Adipose tissue (tissue), 3 donors: ENCODE data around the gene ZBTB1. TPM values are rescaled to one million over a fixed set of nuclear protein-coding genes. Genes with fewer than 3 reads are reported as not detected.
A peak's percentile ranks its signal among the peaks of the same experiment; 100 is the strongest.

Source experiments
- H3K27ac ChIP-seq: one replicate; pipeline ENCODE4 v1.5.1; 2013; ENCODE audit warnings: low read depth, low read length
- WGBS, 3 donors: extraction: QIAGEN DNeasy Blood & Tissue Kit; methylation state at CpG; one replicate each; pipeline ENCODE4 v1.1.7; 2013; 5-methylcytosine and 5-hydroxymethylcytosine counted together
- polyA plus RNA-seq, 3 donors: library from polyadenylated mRNA; stranded (reverse); fragments of 200-250 nt; gene quantifications; one replicate each; pipeline ENCODE4 v1.2.3, GENCODE V29; 2013
- donor health status: healthy with polysubstance abuse.
- donor health status: Bipolar disorder and iron deficiency.
- donor health status: healthy.

ZBTB1 gene
- 10 to 100 TPM in 2 of 3 donors, 1 to 10 TPM in 1; 7.8 to 21.0 (median 19.3) TPM for polyA plus RNA-seq

GRCh38 chr14:64504310-64504896 lies at the start of gene ZBTB1:
Gene ZBTB1 (plus strand): TSS chr14:64504770. CDS start chr14:64521505, 16,735 bp downstream.
- 0% methylated on average over 57 to 63 of the region's 63 CpGs for WGBS, 3 donors
- peak within 1 kb of the TSS; percentile 97 for H3K27ac ChIP-seq

- no peak overlapping the region for H3K27ac ChIP-seq
- 76 to 79% (median 77%) methylated on average over 4 of the region's 4 CpGs for WGBS, 3 donors
These were observed 45.0 kb upstream of the ZBTB1 start for GRCh38 chr14:64459405-64460136.

- no peak overlapping the region for H3K27ac ChIP-seq
- WGBS, 3 donors = 89 to 97% (median 91%) methylated on average over 3 of the region's 3 CpGs
These were observed 43.3 kb upstream of the ZBTB1 start for GRCh38 chr14:64461221-64461620.

- 88 to 96% (median 92%) methylated on average over 2 of the region's 2 CpGs for WGBS, 3 donors
- H3K27ac ChIP-seq = no peak overlapping the region
These were observed 41.4 kb upstream of the ZBTB1 start for GRCh38 chr14:64463195-64463594.

- 89 to 96% (median 96%) methylated on average over 6 of the region's 6 CpGs for WGBS, 3 donors
- H3K27ac ChIP-seq = no peak overlapping the region
These were observed 40.7 kb upstream of the ZBTB1 start for GRCh38 chr14:64463873-64464272.

- WGBS, 3 donors = 14 to 25% (median 21%) methylated on average over 6 of the region's 6 CpGs
- H3K27ac ChIP-seq = no peak overlapping the region
These were observed 39.9 kb upstream of the ZBTB1 start for GRCh38 chr14:64464651-64465050.

- no peak within 1 kb of the TSS for H3K27ac ChIP-seq
- 0 to 1% (median 0%) methylated on average over 61 to 74 of the region's 74 CpGs for WGBS, 3 donors
These were observed 39.3 kb upstream of the ZBTB1 start, which contains the start of gene AKAP5 for GRCh38 chr14:64465191-64465822. Gene AKAP5 (plus strand): TSS chr14:64465499. CDS start chr14:64468395, 2,896 bp downstream.

DNA sequence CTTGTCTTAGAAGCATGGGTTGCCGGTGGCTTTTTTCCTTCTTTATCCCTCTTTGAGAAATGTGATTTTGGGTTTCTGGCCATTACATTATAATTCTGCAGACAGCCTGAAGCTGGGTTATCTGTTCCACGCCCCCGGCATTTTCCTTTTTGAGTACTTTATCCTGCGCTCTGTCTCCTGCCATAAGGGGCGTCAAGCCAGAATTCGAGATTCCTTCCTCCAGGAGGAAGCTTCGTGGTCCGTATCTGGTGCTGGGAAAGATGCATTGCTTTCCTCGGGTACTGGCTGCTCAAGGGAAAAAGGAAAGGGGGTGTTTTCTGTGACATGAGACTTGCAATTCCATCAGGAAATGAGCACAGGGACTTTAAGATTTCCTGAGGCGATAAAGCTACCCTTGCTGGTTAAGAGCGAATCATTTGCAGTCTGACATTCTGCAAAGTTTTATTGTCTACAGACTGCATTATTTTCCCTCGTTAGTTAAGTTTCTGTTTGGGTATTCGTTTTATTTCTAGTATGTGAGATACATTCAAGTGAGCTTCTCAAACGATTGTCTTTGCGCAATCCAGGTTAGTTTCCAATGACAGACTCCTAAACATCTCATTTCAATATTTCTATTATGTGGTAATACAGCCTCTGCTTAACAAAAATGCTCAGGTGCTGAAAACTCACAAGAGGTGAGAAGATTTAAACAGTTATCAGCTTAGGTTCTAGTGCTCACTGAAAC lies 38.6 kb upstream of the ZBTB1 start:
- 8 to 9% (median 8%) methylated on average over 15 of the region's 15 CpGs for WGBS, 3 donors
- no peak overlapping the region for H3K27ac ChIP-seq

GRCh38 chr14:64467101-64467500 lies 37.5 kb upstream of the ZBTB1 start:
- H3K27ac ChIP-seq = no peak overlapping the region
- WGBS, 3 donors = 63 to 86% (median 64%) methylated on average over 3 of the region's 3 CpGs

- no peak overlapping the region for H3K27ac ChIP-seq
These were observed 37.0 kb upstream of the ZBTB1 start for GRCh38 chr14:64467566-64467965.

- 72 to 88% (median 74%) methylated on average over 3 of the region's 3 CpGs for WGBS, 3 donors
- no peak overlapping the region for H3K27ac ChIP-seq
These were observed 36.1 kb upstream of the ZBTB1 start for GRCh38 chr14:64468451-64468850.

GRCh38 chr14:64474041-64474440 lies 30.5 kb upstream of the ZBTB1 start:
- H3K27ac ChIP-seq = no peak overlapping the region
- WGBS, 3 donors = 74 to 83% (median 75%) methylated on average over 2 of the region's 2 CpGs

DNA sequence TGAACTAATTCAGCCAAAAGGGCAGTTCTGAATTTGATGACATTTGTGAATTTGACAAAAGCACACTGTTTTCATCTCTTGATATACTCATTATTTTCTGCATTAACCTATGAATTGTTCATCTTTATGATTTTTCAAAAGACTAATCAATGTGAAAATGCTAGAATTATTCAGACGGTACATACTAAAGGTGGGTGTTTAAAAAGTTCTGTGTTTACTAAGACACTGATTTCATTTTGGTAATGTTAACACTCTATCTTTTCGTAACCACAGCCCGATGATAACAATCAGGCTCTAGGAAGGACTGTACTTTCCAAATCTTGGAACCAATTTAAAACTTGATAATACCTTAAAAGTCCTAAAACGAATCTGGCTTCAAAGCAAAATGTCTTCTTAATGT lies 29.9 kb upstream of the ZBTB1 start:
- no peak overlapping the region for H3K27ac ChIP-seq

DNA sequence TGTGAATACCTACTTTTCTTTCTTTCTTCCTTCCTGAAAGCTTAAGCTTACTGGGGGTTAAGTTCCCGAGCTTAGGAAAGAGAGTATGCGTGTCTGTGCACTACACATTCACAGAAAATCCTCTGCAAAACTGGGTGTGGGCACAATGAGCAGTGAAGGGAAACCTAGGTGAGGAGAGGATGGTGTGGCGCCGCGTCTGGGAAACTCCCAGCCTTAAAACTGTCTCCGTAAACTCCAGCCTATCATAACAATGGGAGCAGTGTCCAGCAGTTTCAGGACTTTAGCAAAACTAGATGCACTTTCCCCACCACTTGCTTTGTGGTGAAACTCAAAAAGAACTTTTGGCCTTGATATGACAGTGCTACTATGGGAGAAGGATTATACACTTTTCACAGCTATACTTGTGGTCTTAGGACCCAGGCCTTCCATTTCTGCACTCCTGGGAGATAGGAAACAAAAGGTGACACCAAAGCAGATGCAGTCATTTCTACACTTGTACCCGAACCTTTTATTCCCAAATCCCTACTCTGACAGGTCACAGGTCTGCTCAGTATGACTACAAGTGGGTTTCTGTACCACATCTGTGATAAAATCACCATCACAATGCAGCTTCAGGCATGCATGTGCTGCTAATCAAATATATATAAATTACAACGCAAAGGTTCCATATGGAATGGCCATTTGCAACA lies 28.8 kb upstream of the ZBTB1 start:
- 92 to 94% (median 93%) methylated on average over 8 of the region's 8 CpGs for WGBS, 3 donors
- no peak overlapping the region for H3K27ac ChIP-seq

More for the DNA sequence above, 29.9 kb upstream of the ZBTB1 start:
- WGBS, 3 donors = 65 to 90% (median 80%) methylated on average over 4 of the region's 4 CpGs

DNA sequence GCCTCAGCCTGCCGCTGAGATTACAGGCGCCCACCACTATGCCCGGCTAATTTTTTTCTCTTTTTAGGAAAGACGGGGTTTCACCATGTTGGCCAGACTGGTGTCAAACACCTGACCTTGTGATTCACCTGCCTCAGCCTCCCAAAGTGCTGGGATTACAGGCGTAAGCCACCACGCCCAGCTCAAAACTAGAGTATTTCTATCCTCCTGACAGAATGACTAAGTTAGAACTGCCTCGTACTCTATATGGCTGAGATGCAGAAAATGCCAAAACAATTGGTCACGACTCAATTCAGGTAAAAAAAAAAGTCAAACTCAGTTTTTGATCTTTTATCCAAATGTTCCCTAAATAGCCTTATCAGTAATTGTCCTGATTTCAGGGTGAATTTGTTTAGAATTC lies 28.1 kb upstream of the ZBTB1 start:
- 89 to 95% (median 93%) methylated on average over 7 to 8 of the region's 8 CpGs for WGBS, 3 donors
- no peak overlapping the region for H3K27ac ChIP-seq

DNA sequence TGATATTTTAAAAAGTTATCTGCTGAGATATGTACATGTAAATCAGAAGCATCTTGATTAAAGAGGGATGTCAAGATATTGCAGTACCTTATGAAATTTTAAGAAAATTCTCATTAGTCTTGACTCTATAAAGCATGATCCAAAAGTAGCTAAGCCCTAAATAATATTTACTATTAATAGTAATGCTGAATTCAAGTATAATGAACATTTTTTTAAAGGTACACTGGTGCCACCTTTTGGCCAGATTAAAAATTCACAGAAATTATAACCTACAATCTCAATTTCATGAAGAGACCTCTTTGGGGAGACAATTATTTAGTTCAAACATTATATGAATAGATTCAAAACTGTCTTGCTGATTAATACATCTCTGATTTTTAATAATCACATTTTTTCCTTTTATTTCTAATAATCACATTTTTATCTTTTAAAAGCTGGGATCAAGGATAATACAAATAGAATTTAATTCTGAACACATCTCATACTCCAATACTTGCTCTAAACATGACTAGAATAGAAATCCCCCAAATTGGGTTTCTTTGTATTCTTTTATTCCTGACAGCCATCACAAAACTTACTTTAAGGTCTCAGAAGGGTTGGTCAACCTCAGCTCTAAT lies 25.8 kb upstream of the ZBTB1 start:
- no peak overlapping the region for H3K27ac ChIP-seq

DNA sequence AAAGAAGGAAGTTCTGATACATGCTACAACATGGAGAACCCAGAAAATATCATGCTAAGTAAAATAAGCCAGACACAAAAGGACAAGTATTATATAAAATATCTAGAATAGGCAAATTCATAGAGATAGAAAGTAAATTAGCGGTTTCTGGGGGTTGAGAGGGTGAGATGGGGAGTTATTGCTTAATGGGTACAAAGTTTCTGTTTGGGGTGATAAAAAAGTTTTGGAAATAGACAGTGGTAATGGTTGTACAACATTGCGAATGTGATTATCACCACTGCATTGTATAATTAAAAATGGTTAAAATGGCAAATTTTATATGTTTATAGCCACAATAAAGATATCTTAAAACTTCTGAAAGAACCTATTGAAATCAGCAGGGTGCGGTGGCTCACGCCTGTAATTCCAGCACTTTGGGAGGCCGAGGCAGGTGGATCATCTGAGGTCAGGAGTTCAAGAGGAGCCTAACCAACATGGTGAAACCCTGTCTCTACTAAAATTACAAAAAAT lies 15.9 kb upstream of the ZBTB1 start:
- WGBS, 3 donors = 80 to 100% (median 90%) methylated on average over 5 of the region's 5 CpGs
- H3K27ac ChIP-seq = no peak overlapping the region

DNA sequence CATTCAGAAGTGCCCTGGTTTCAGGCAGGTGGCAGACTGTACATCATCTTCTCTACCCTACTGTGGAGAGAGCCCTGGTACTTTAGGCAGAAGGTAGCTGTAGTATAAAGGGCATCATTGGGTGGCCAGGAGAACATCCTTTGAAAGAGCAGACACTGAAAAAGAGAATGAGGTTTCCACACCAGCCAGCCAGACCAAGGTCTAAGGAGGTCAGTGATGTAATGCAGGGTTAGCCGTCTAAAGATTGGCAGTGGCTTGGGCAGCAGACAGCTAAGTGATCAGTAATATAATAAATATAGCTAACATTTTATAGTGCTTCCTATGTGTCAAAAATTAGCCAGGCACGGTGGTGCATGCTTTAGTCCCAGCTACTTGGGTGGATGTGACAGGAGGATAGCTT lies 12.9 kb upstream of the ZBTB1 start:
- no peak overlapping the region for H3K27ac ChIP-seq
- WGBS, 3 donors = 76 to 88% (median 81%) methylated on average over 2 of the region's 2 CpGs
